ENCODE data around the gene UTP3.
A peak's percentile ranks its signal among the peaks of the same experiment; 100 is the strongest.
"Not testable (repeated sequence)": the region's sequence is repeated elsewhere in the genome, so short reads cannot be mapped to it uniquely, and the experiment has no call there.

The UTP3 gene

DNA sequence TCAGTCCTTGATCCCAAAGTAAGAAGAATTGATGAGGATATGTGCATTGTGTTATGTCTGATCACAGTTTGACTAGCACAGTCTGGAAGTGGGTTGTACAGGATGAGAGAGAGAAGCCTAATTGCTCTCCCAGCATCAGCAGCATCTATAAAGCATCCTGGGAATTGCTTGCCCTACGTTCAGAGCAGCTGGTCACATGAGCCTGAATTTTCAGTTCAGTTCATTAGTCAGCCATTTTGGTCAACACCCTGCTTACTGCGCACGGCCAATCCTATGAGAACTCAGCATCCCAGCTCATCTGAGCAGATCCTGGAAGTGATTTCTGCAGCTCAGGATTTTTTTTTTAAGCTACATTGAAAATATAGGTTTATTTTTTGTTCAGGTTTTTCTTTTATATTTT lies 33.4 kb downstream of the UTP3 start, which contains the start of gene RUFY3:
Gene RUFY3, plus strand, starts transcription at position 218 of the 400 bp plus-strand sequence. CDS start 610 bp downstream, outside the sequence.
- DNase-seq, result no peak

- peak; percentile 50 for DNase-seq
Observed at GRCh38 chr4:70722199-70722791, 34.0 kb downstream of the UTP3 start.

DNA sequence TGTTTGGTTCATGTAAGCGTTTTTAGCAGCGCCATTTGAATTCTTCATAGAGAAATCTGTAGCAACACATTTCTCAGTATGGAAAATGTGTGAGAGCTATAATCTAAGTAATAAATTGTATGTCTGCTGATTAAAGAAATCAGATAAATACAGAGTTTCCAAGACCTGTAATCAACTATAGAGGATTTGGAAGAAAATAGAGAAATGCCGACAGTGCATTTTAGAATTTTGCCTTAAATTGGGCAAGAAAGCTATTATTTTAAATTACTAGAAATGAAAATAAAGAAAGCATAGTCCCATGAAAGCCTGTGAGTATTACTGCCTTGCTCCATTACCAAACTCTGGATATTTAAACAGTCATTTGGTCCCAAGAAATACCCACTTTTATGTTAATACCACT lies 36.1 kb downstream of the UTP3 start:
- DNase-seq, result no peak

DNA sequence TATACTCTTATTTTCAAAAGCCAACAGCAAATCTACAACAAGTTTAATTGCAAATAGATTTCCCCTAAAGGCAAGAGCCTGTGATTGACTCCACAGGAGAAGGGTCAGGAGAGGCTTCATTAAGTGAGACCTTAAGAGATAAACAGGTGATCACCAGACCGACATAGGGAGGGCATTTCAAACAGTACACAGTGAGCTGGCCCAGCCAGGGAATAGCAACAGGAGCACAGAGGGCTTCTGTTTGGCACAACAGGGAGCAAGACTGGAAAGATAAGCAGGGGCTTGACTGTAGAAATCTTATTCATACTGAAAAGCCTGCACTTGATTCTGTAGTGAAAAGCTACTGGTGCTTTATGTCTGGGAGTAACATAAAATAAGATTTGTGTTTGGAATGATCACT lies 37.3 kb downstream of the UTP3 start:
- DNase-seq, result no peak

DNA sequence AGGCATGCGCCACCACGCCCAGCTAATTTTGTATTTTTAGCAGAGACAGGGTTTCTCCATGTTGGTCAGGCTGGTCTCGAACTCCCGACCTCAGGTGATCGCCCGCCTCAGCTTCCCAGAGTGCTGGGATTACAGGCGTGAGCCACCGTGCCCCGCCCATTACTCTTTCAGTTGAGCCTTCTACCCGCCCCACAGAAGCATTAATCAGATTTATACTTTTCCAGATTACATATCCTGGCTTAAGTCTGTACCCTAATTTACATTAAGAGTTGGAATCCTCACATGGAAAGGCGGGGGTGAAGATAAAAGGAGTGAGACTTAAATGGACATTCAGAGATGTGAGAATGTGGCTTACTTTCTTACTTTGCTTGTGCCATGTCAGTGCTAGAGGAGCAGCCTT lies 38.2 kb downstream of the UTP3 start:
- not testable (repeated sequence) for DNase-seq

GRCh38 chr4:70728091-70728490 lies 39.8 kb downstream of the UTP3 start:
- DNase-seq, result no peak

- not testable (repeated sequence) for DNase-seq
Observed at GRCh38 chr4:70732878-70733277, 44.5 kb downstream of the UTP3 start.

DNA sequence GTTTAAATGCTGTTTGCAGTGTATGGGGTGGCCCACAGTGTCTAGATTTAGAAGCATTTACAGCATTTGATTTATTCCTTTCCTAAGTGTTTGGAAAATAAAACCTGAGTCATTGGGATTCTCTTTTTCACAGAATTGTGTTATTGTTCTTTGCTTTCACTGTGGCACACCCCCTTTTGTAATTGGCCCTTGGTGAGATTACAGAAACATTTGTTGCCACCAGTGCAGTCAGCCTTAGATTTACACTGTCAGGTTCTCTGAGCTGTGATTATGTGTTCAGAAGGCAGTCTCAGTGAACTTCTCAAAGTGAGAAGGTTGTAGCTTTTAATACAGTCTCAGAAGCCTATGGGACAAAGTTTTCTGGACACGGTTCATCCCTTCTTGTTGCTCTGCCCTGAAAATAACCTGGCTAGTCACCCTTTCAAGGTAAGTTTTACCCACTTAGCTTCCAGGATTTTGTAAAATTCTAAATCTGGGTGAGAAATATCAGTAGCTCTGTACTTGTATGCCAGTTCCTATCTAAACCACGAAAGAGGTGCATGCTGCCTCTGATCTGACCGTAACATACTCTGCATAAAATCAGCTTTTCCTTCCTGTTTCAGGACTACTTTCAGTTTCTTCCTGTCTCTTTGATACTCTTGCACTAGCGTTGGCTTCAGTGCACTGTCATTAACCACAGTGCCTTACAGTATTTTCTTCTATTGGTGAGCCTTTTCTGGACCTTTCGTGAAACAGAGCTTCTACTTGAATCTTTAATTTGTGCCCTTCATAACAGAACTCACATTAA lies 46.0 kb downstream of the UTP3 start:
- DNase-seq, result peak; percentile 41

DNA sequence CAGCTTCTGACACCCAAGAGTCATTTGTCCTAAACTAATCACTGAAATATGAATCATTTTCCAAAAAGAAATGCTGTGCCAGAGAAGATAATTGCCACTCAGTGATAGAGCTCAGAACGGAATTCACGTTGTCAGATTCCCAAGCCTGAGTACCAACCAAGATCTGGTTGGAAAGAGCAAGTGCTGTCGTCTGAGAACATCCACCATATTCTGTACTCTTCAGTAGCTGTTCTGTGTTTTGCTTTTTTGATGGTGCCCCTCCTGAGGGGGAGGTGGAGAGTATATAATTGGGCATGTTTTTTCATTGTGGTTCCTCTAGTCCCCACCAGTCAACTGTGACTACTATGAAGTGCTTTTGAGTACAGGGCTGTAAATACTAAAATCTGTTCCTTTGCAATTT lies 46.6 kb downstream of the UTP3 start:
- no peak for DNase-seq

GRCh38 chr4:70735915-70736314 lies 47.6 kb downstream of the UTP3 start:
- peak; percentile 51 for DNase-seq

DNA sequence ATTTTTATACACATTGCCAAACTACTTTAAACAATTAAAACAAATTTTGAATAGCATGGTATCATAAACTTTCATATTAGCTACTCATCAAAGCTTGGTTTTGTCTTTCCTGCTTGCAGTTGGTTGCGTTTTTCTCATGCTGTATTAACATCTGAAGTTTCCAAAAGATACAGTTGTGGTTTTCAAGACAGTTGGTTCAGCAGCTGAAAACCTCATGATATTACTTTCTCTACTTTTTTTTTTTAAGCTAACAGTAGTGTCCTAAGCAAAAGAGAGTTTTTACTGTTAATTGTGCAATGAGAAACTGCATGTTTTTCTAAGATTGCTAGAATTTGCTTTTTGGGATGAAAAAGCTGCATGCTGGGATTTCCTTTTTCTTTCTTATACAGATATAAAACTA lies 48.7 kb downstream of the UTP3 start:
- no peak for DNase-seq

- no peak for DNase-seq
Observed at GRCh38 chr4:70737409-70737808, 49.1 kb downstream of the UTP3 start.

GRCh38 chr4:70739496-70740337 lies 51.4 kb downstream of the UTP3 start:
- no peak for DNase-seq
